ENCODE data around the gene SNX27.
A peak's percentile ranks its signal among the peaks of the same experiment; 100 is the strongest.
"Not testable (repeated sequence)": the region's sequence is repeated elsewhere in the genome, so short reads cannot be mapped to it uniquely, and the experiment has no call there.

The SNX27 gene

DNA sequence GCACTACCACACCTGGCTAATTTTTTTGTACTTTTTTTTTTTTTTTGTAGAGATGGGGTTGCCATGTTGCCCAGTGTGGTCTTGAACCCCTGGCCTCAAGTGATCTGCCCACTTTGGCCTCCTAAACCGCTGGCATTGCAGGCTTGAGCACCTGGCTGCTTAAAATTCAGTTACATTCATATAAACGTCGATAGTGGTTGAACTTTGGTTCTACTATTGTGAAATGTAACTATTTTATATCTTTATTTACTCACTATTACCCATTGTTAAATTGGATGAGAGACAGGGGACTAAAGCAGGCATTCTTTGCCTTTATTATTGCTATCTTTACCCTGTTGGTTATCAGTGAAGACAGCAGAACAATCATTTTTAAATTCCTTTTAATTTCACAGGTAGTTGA lies 6.2 kb downstream of the SNX27 start:
- Mint-ChIP-seq H3K4me1 (peaks cover 53% of the 10 kb centered on the region), H3K27ac (no peak overlapping the region), H3K27me3 (no peaks in the 10 kb centered on the region), H3K9me3 (no peaks in the 10 kb centered on the region), H3K4me3 (no peak overlapping the region), H3K36me3 (no peaks in the 10 kb centered on the region)
- no peak for ATAC-seq

DNA sequence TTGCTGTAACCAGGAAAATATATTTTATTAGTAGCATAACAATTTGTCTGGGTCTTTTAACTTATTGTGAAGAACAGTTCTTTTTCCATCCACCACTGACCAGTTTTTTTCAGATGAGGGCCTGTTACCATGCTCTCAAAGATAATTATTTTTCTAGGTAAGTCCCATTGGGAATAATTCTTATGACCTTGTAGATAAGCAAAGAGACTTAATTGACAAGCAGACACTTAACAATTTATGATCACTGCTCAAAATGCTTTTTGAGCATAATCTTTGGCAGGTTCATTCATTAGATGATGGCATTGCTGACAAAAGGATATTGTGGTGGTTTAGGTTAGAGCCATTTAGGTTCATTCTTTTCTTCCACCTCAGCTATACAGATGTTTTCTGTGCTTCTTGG lies 6.6 kb downstream of the SNX27 start:
- Mint-ChIP-seq H3K4me3 (no peak overlapping the region), H3K9me3 (no peaks in the 10 kb centered on the region), H3K4me1 (peaks cover 48% of the 10 kb centered on the region), H3K27me3 (no peaks in the 10 kb centered on the region), H3K36me3 (no peaks in the 10 kb centered on the region), H3K27ac (no peak overlapping the region)
- no peak for ATAC-seq

DNA sequence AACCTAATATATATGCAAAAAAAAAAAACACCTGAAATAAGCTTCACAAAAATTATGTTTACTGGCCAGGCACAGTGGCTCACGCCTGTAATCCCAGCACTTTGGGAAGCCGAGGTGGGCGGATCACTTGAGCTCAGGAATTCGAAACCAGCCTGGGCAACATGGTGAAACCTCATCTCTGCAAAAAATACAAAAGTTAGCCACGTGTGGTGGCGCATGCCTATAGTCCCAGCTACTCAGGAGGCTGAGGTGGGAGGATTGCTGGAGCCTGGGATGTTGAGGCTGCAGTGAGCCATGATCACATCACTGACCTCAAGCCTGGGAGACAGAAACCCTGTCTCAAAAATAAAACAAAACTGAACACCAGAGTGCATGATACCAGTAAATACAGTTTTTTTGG lies 7.1 kb downstream of the SNX27 start:
- peaks cover 43% of the 10 kb centered on the region for H3K4me1 Mint-ChIP-seq
- H3K36me3 Mint-ChIP-seq, H3K27ac Mint-ChIP-seq, H3K27me3 Mint-ChIP-seq, ATAC-seq, H3K9me3 Mint-ChIP-seq, H3K4me3 Mint-ChIP-seq: not testable (repeated sequence)

DNA sequence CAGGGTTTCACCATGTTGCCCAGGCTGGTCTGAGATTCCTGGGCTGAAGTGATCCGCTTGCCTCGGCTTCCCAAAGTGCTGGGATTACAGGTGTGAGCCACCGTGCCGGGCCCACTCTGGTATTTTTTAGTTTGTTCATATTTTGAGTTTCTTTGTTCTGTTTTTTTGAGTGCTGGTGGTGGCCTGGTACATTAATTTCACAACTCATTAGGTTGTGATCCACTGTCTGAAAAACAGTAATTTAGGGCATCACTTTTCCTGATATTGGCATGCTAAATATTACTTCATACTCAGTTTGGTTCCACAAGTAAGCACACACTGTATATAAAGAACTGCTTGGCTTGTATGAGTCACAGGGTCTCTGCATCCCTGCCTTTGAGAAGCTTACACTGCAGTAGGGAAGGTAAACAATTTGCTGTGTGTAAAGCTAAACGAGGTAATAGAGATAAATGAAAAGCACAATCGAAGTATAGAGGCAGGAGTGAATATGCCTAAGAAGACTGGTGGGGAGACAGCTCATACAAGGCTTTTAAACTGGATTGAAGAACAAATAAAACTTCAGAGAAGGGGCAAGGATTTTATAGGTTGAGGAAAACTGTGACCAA lies 7.7 kb downstream of the SNX27 start:
- H3K4me1 Mint-ChIP-seq = peaks cover 39% of the 10 kb centered on the region
- H3K27me3 Mint-ChIP-seq = no peaks in the 10 kb centered on the region
- H3K27ac Mint-ChIP-seq = peak overlapping the region; percentile 25
- no peaks in the 10 kb centered on the region for H3K9me3 Mint-ChIP-seq
- no peak for ATAC-seq
- no peaks in the 10 kb centered on the region for H3K36me3 Mint-ChIP-seq
- no peak overlapping the region for H3K4me3 Mint-ChIP-seq

DNA sequence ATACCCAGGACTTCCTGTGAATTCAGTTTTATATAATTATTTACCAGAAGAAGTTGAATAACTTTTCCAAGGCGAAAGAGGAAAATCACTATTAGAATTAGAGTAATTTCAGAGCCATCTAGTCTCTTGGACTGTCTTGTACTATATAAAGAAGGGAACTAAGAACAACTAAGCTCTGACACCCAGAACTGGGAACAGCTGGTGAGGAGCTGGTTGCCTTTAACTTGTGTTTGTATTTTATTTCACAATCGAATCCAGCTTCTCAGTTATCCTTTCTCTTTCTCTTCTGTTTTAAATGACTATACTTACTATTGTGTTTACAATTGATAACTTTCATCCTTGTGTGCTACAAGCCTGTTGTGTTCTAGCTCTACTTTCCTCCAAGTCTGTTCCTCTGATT lies 8.4 kb downstream of the SNX27 start:
- Mint-ChIP-seq H3K27me3 (no peaks in the 10 kb centered on the region), H3K4me1 (peaks cover 35% of the 10 kb centered on the region)
- no peak for ATAC-seq

DNA sequence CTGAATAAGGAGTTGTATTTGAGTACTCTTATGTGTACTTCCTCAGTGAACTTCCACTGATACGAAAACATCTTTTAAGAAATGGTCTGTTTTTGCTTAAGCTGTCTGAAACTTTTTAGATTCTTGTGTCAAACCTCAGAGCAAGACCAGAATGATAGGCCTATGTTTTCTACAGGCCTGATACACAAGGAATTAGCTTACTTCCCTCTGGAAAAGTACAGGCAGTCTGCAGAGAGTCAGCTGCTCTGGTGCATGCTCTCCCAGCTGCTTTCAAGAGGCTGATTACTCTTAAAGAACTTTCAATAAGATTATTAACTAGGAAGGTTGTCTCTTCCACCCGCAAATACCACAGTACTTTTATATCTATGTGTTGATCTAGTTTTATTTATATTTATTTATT lies 9.5 kb downstream of the SNX27 start:
- Mint-ChIP-seq H3K4me3 (no peak overlapping the region), H3K4me1 (peaks cover 28% of the 10 kb centered on the region), H3K27ac (no peak overlapping the region), H3K36me3 (no peaks in the 10 kb centered on the region), H3K9me3 (no peaks in the 10 kb centered on the region), H3K27me3 (no peaks in the 10 kb centered on the region)
- no peak for ATAC-seq

More for the DNA sequence above, 8.4 kb downstream of the SNX27 start:
- Mint-ChIP-seq H3K4me3 (no peak overlapping the region), H3K9me3 (no peaks in the 10 kb centered on the region), H3K36me3 (no peaks in the 10 kb centered on the region), H3K27ac (peak overlapping the region; percentile 25)

DNA sequence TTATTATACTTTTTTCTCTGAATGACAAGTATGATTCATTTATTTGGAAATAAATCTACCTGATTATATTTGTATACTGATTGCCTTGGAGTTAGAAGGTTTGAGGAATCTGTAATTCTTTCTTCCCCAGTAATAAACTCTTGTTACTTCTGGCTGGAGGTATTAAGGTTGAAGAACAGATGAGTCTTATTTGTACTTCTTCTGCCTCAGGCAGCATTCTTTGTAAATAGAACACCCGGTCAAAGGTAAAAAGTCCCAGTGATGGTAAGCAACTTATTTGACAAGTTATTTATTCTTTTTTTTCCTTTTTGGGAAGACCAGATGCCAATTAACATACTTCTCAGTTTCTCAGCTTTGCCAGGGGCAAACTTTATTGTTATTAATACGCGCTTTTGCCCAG lies 12.9 kb downstream of the SNX27 start:
- no peak for ATAC-seq

DNA sequence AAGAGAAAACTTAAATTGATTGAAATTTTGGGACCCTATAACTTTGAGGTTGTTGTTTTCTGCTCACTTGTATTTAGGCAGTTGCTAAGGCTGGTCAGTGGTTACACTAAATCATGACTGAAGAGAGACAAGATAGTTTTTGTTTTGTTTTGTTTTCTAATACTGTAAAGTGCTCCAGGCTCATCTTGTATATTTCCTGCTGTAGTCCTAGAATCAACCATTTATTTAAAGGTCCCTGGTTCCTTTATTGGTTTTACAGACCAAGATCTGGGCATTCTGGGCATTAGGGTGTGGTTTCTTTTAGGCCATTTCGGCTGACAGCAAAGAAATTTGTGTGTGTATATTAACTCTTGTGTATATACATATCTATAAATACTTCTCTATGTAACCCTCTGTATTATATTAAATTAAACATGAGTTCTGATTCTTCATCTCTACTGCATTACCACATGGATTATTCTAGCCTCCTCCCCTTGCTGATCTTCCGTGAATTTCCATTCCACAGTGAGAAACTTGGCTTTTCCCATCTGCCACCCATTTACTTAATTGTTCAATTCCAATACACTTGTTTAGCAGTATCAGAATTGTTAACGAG lies 15.0 kb downstream of the SNX27 start:
- ATAC-seq = no peak
- H3K27me3 Mint-ChIP-seq = no peaks in the 10 kb centered on the region
- H3K4me3 Mint-ChIP-seq = no peak overlapping the region
- peaks cover 9% of the 10 kb centered on the region for H3K4me1 Mint-ChIP-seq
- H3K9me3 Mint-ChIP-seq = no peaks in the 10 kb centered on the region
- peaks cover 18% of the 10 kb centered on the region for H3K36me3 Mint-ChIP-seq
- H3K27ac Mint-ChIP-seq = no peak overlapping the region

More for the DNA sequence above, 12.9 kb downstream of the SNX27 start:
- H3K4me1 Mint-ChIP-seq = peaks cover 25% of the 10 kb centered on the region
- H3K4me3 Mint-ChIP-seq = no peak overlapping the region
- no peak overlapping the region for H3K27ac Mint-ChIP-seq
- no peaks in the 10 kb centered on the region for H3K9me3 Mint-ChIP-seq
- peaks cover 18% of the 10 kb centered on the region for H3K36me3 Mint-ChIP-seq
- no peaks in the 10 kb centered on the region for H3K27me3 Mint-ChIP-seq

DNA sequence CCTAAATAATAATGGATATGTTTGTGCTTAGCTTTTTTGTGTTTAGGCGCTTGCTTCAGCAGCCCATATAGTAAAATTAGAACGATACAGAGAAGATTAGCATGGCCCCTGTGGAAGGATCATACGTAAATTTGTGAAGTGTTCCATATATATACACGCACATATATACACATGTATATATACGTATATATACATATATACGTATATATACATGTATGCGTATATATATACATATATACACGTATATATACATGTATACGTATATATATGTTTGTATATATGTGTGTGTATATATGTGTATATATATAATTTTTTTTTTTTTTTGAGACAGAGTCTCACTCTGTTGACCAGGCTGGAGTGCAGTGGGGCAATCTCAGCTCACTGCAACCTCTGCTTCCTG lies 17.4 kb downstream of the SNX27 start:
- Mint-ChIP-seq H3K9me3 (no peaks in the 10 kb centered on the region), H3K4me3 (no peak overlapping the region), H3K36me3 (peaks cover 18% of the 10 kb centered on the region), H3K27ac (no peak overlapping the region), H3K27me3 (no peaks in the 10 kb centered on the region), H3K4me1 (peaks cover 16% of the 10 kb centered on the region)
- no peak for ATAC-seq

DNA sequence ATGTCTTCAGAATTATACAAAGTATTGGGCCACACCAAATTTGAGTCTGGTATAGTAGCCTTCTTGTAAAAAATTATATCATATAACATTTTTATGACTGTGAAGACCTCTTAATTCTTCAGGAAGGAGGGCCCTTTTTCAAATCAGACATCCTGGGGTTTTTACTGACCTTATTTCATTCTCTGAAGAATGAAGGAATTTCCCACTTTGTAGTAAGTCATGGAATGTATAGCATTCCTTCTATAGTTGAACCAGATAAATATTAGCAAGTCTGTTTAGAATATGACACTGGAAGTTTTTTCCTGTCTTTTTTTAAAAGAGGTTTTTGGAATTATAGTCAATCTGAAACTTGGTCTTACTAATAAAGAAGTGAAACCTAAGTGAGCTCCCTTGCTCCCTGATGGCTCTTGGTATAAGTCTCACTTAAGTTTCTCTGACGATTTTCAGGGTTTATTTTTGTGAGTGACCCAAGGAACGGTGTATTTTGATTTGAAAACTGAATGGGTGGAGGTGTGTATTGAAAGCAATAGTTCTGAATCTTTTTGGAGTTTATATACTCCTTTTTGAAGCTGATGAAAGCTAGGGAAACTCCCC lies 23.7 kb downstream of the SNX27 start:
- ATAC-seq = peak; percentile 76
- Mint-ChIP-seq H3K27ac (no peak overlapping the region), H3K27me3 (no peaks in the 10 kb centered on the region), H3K9me3 (no peaks in the 10 kb centered on the region), H3K4me3 (no peak overlapping the region), H3K4me1 (peaks cover 13% of the 10 kb centered on the region), H3K36me3 (peaks cover 12% of the 10 kb centered on the region)

DNA sequence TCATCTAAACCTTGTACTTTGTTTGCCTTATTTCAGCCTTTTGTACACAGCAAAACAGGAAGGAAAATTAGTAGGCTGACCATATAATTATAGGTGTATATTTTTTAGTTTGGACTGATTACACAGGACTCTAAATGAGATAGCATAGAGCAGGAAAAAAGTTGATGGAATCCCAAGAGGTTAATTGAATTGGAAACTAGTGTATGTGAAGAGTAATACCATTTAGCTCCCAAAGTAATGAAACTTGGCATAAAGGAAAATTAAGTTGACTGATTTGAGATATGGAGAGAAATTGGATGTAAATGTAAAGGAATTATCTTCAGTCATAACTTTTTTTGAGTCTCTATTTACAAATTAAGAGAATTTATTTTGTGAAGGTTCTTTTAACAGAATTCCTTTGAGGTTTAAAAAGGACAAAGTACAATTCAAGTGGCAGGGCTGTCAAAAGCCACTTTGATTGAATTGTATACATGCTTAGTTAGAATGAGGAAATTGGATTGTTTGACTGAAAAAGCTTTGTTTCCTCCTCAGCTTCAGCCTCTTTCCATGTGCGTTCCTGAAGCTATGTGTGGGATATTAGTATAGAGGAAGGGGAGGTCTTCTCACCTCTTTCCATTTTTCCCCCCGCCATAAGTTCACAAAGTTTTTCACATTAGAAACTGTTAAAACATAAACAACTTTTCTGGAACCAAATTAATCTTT lies 26.4 kb downstream of the SNX27 start:
- H3K4me3 Mint-ChIP-seq = no peak overlapping the region
- H3K36me3 Mint-ChIP-seq = peaks cover 19% of the 10 kb centered on the region
- H3K27ac Mint-ChIP-seq = no peak overlapping the region

DNA sequence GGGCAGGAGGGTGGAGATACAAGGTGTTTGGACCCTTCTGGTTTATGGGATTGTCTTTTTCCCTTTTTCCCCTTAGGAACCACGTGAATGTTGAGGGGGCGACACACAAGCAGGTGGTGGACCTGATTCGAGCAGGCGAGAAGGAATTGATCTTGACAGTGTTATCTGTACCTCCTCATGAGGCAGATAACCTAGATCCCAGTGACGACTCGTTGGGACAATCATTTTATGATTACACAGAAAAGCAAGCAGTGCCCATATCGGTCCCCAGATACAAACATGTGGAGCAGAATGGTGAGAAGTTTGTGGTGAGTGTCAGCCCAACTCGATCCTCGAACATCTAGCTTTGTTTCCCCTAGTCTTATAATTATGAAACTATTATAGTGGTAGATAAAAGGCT lies 27.0 kb downstream of the SNX27 start:
- no peak for ATAC-seq
- no peaks in the 10 kb centered on the region for H3K9me3 Mint-ChIP-seq
- no peak overlapping the region for H3K4me3 Mint-ChIP-seq
- peaks cover 8% of the 10 kb centered on the region for H3K4me1 Mint-ChIP-seq
- no peak overlapping the region for H3K27ac Mint-ChIP-seq
- H3K36me3 Mint-ChIP-seq = peaks cover 19% of the 10 kb centered on the region
- no peaks in the 10 kb centered on the region for H3K27me3 Mint-ChIP-seq

More for the DNA sequence above, 26.4 kb downstream of the SNX27 start:
- H3K9me3 Mint-ChIP-seq = no peaks in the 10 kb centered on the region
- no peaks in the 10 kb centered on the region for H3K27me3 Mint-ChIP-seq
- no peak for ATAC-seq
- H3K4me1 Mint-ChIP-seq = peaks cover 13% of the 10 kb centered on the region

DNA sequence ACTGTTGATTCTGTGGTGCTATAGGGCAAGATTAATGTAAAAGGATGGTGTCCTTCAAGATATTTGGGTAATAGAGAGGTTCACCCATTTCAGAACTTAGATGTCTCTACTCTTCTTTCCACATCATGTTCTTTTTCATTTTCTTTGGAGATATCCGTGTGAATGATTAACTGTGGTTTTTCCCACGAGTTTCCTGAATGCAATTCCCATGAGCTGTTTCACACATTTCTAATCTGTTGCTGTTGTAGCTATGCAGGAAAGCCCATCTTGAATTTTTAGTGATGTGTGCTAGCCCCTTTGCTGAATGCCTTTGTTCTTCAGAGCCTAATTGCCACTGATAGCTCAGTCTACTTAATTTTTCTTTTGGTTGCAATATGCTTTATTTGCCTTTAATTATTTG lies 27.6 kb downstream of the SNX27 start:
- Mint-ChIP-seq H3K4me3 (no peak overlapping the region), H3K27me3 (no peaks in the 10 kb centered on the region), H3K9me3 (no peaks in the 10 kb centered on the region), H3K27ac (no peak overlapping the region), H3K36me3 (peaks cover 25% of the 10 kb centered on the region), H3K4me1 (peaks cover 6% of the 10 kb centered on the region)
- no peak for ATAC-seq

DNA sequence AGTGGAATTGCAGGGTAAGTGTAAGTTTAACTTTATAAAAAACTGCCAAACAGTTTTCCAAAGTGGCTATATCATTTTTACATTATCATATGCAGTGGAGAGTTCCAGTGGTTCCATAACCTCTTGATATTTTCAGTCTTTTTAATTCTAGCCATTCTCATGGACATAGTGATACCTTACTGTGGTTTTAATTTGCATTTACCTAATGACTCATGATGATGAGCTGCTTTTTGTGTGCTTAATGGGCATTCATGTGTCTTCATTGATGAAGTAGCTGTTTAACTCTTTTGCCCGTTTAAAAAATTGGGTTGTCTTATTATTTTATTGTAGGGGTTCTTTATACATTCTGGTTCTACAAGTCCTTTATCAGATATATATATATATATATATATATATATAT lies 29.4 kb downstream of the SNX27 start:
- ATAC-seq = no peak
- H3K27ac Mint-ChIP-seq = no peak overlapping the region
- H3K4me3 Mint-ChIP-seq = no peak overlapping the region
- H3K9me3 Mint-ChIP-seq = no peaks in the 10 kb centered on the region
- H3K4me1 Mint-ChIP-seq = peaks cover 5% of the 10 kb centered on the region
- H3K27me3 Mint-ChIP-seq = no peaks in the 10 kb centered on the region
- peaks cover 38% of the 10 kb centered on the region for H3K36me3 Mint-ChIP-seq

DNA sequence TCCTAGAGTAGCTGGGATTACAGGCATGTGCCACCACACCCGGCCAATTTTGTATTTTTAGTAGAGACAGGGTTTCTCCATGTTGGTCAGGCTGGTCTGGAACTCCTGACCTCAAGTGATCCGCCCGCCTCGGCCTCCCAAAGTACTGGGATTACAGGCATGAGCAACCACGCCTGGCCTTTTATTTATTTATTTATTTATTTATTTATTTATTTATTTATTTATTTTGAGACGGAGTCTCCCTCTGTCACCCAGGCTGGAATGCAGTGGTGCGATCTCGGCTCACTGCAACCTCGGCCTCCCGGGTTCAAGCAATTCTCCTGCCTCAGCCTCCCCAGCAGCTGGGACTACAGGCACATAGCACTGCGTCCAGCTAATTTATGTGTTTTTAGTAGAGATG lies 31.2 kb downstream of the SNX27 start:
- H3K27me3 Mint-ChIP-seq, H3K9me3 Mint-ChIP-seq, H3K27ac Mint-ChIP-seq, H3K4me3 Mint-ChIP-seq, ATAC-seq, H3K4me1 Mint-ChIP-seq: not testable (repeated sequence)
- H3K36me3 Mint-ChIP-seq = peaks cover 45% of the 10 kb centered on the region

DNA sequence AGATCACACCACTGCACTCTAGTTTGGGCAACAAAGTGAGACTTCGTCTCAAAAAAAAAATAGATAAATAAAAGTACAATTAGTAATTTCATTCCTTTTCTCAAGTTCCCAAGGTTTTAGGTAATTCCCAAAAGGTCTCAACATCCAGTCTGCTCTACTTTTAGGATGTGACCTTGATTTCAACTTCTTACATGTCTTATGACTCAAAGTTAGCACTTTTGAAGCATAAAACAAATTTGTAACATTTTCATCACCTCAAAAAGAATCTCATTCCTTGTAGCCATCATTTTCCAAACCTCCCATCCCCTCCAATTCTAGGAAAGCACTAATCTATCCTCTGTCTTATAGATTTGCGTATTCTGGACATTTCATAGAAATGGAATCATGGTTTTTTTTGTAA lies 32.2 kb downstream of the SNX27 start:
- Mint-ChIP-seq H3K27me3 (no peaks in the 10 kb centered on the region), H3K27ac (no peak overlapping the region), H3K4me1 (peaks cover 5% of the 10 kb centered on the region), H3K4me3 (no peak overlapping the region), H3K36me3 (peaks cover 45% of the 10 kb centered on the region), H3K9me3 (peaks cover 3% of the 10 kb centered on the region)
- no peak for ATAC-seq
